ENCODE data around the gene AKAP6.

- TF ChIP-seq CTCF (conservative IDR thresholded peaks at IDR 0.05; ENCODE audit: low read depth in 2 of 2) (no peak), REST (IDR thresholded peaks at IDR 0.05; ENCODE audit: unreplicated experiment) (no peak), CREB1 (CRISPR knock-in tag; IDR thresholded peaks at IDR 0.05; ENCODE audit: low read depth) (no peak), EZH2 (IDR thresholded peaks at IDR 0.05; ENCODE audit: low read depth, unreplicated experiment) (no peak), JUNB (IDR thresholded peaks at IDR 0.05; ENCODE audit: unreplicated experiment) (no peak), EZH2phosphoT487 (IDR thresholded peaks at IDR 0.05; ENCODE audit: unreplicated experiment) (no peak), ZNF331 (CRISPR knock-in tag; IDR thresholded peaks at IDR 0.05; ENCODE audit: low read depth) (no peak), ZNF462 (CRISPR knock-in tag; IDR thresholded peaks at IDR 0.05) (no peak)
Observed at GRCh38 chr14:32706721-32707519, 377.8 kb downstream of the AKAP6 start.

Measured in GM23338 (cell line).